GM12878 (cell line): ENCODE data around the gene ITGB2. TPM values are rescaled to one million over a fixed set of nuclear protein-coding genes. Genes with fewer than 3 reads are reported as not detected.

Source experiments
- ATF3 ChIP-seq: IDR thresholded peaks from 2 replicates; pipeline ENCODE4 v1.6.1; 2011; ENCODE audit warnings: low read depth, mild to moderate bottlenecking, low read length, moderate library complexity, borderline replicate concordance; ENCODE audit errors: extremely low read depth
- BCL3 ChIP-seq: IDR thresholded peaks from 2 replicates; pipeline ENCODE4 v1.6.1; 2011; ENCODE audit warnings: borderline replicate concordance, low read depth, mild to moderate bottlenecking, moderate library complexity, low read length; ENCODE audit not compliant: insufficient read depth, poor library complexity, severe bottlenecking
- EGR1 ChIP-seq, 2 experiments: IDR thresholded peaks; 1 replicate in 1 of 2; 2 replicates in 1 of 2; pipeline ENCODE4 v1.6.1; 2011 to 2012; ENCODE audit warnings: low read depth in 2 of 2, low read length in 2 of 2, borderline replicate concordance in 1 of 2, mild to moderate bottlenecking in 1 of 2, moderate library complexity in 1 of 2
- ESRRA ChIP-seq: IDR thresholded peaks from 2 replicates; pipeline ENCODE4 v1.6.1; 2012; ENCODE audit warnings: mild to moderate bottlenecking, low read length, improper control_type of control experiment
- HCFC1 ChIP-seq: fragments of 150-350 bp; IDR thresholded peaks from 2 replicates; pipeline ENCODE4 v1.6.1; 2014; ENCODE audit warnings: low read length
- IKZF1 ChIP-seq: fragments of 450-650 bp; conservative IDR thresholded peaks from 2 replicates; pipeline ENCODE4 v1.6.1; 2017; ENCODE audit warnings: antibody characterized with exemption, mild to moderate bottlenecking
- MAX ChIP-seq: IDR thresholded peaks from 2 replicates; pipeline ENCODE4 v1.6.1; 2012; ENCODE audit warnings: low read depth, low read length, improper control_type of control experiment
- MEF2A ChIP-seq: IDR thresholded peaks from 2 replicates; pipeline ENCODE4 v1.6.1; 2011; ENCODE audit warnings: low read depth, mild to moderate bottlenecking, low read length, moderate library complexity; ENCODE audit not compliant: insufficient read depth
- MTA2 ChIP-seq: fragments of 450-650 bp; IDR thresholded peaks from 2 replicates; pipeline ENCODE4 v1.6.1; 2016; ENCODE audit warnings: low read depth, mild to moderate bottlenecking, moderate library complexity
- MXI1 ChIP-seq: fragments of 150-350 bp; IDR thresholded peaks from 2 replicates; pipeline ENCODE4 v1.6.1; 2011; ENCODE audit warnings: low read depth, mild to moderate bottlenecking, inconsistent platforms, low read length, improper control_type of control experiment
- NFXL1 ChIP-seq: fragments of 450-650 bp; IDR thresholded peaks from 2 replicates; pipeline ENCODE4 v1.6.1; 2017; ENCODE audit warnings: antibody characterized with exemption, mild to moderate bottlenecking, borderline replicate concordance
- NR2C1 ChIP-seq: fragments of 450-650 bp; IDR thresholded peaks from 2 replicates; pipeline ENCODE4 v1.6.1; 2017; ENCODE audit warnings: antibody characterized with exemption, mild to moderate bottlenecking, moderate library complexity
- NR2F1 ChIP-seq: fragments of 450-650 bp; conservative IDR thresholded peaks from 2 replicates; pipeline ENCODE4 v1.6.1; 2017; ENCODE audit warnings: mild to moderate bottlenecking
- PKNOX1 ChIP-seq: fragments of 450-650 bp; IDR thresholded peaks from 2 replicates; pipeline ENCODE4 v1.6.1; 2016; ENCODE audit warnings: mild to moderate bottlenecking
- POLR2AphosphoS5 ChIP-seq: IDR thresholded peaks from 2 replicates; pipeline ENCODE4 v1.6.1; 2011; ENCODE audit warnings: mild to moderate bottlenecking, low read length, inconsistent platforms
- POU2F2 ChIP-seq: IDR thresholded peaks from 3 replicates; pipeline ENCODE4 v1.6.1; 2011; ENCODE audit warnings: low read depth, mild to moderate bottlenecking, low read length, borderline replicate concordance
- RELA ChIP-seq: fragments of 450-650 bp; IDR thresholded peaks from 2 replicates; pipeline ENCODE4 v1.8.0; 2014; ENCODE audit warnings: borderline replicate concordance; ENCODE audit not compliant: partially characterized antibody
- RFX5 ChIP-seq: IDR thresholded peaks from 2 replicates; pipeline ENCODE4 v1.6.1; 2011; ENCODE audit warnings: low read depth, low read length, improper control_type of control experiment
- SMAD1 ChIP-seq: fragments of 450-650 bp; IDR thresholded peaks from 2 replicates; pipeline ENCODE4 v1.6.1; 2018; ENCODE audit warnings: mild to moderate bottlenecking, low read depth; ENCODE audit not compliant: partially characterized antibody
- SP1 ChIP-seq: IDR thresholded peaks from one replicate; pipeline ENCODE4 v1.6.1; 2011; ENCODE audit warnings: low read depth, low read length
- STAT1 ChIP-seq: fragments of 450-650 bp; conservative IDR thresholded peaks from 2 replicates; pipeline ENCODE4 v1.6.1; 2014; ENCODE audit warnings: antibody characterized with exemption, mild to moderate bottlenecking
- SUPT20H ChIP-seq: IDR thresholded peaks from 2 replicates; pipeline ENCODE4 v1.6.1; 2011; ENCODE audit warnings: low read depth, mild to moderate bottlenecking, low read length, moderate library complexity, borderline replicate concordance; ENCODE audit not compliant: control insufficient read depth
- TCF3 ChIP-seq: IDR thresholded peaks from 2 replicates; pipeline ENCODE4 v1.6.1; 2012; ENCODE audit warnings: low read depth, mild to moderate bottlenecking, low read length, borderline replicate concordance; ENCODE audit not compliant: insufficient read depth
- TCF7 ChIP-seq: IDR thresholded peaks from 2 replicates; pipeline ENCODE4 v1.6.1; 2014; ENCODE audit warnings: antibody characterized with exemption, borderline replicate concordance
- USF1 ChIP-seq: IDR thresholded peaks from 2 replicates; pipeline ENCODE4 v1.6.1; 2011; ENCODE audit warnings: borderline replicate concordance, low read depth, mild to moderate bottlenecking, moderate library complexity, mixed read lengths, low read length; ENCODE audit not compliant: insufficient read depth; ENCODE audit errors: extremely low read length
- WRNIP1 ChIP-seq: IDR thresholded peaks from 2 replicates; pipeline ENCODE4 v1.6.1; 2011; ENCODE audit warnings: low read depth, low read length, improper control_type of control experiment, borderline replicate concordance
- YY1 ChIP-seq: IDR thresholded peaks from 2 replicates; pipeline ENCODE4 v1.6.1; 2011; ENCODE audit warnings: low read depth, mild to moderate bottlenecking, low read length
- ZSCAN29 ChIP-seq: fragments of 450-650 bp; IDR thresholded peaks from 2 replicates; pipeline ENCODE4 v1.6.1; 2017; ENCODE audit warnings: mild to moderate bottlenecking, moderate library complexity
- polyA plus RNA-seq, 11 experiments: library from polyadenylated mRNA; depleted of rRNA in 4 of 11; unstranded in 6 of 11; stranded (reverse) in 5 of 11; fragments of >200 nt; fragmentation: Nextera tagmentation in 4 of 11; fragmentation: Illumina TruSeq in 1 of 11; extraction: Ambion mirVana in 4 of 11; extraction: Trizol in 1 of 11; gene quantifications; 1 replicate in 1 of 11; 2 replicates in 10 of 11; pipeline versions ENCODE4 v1.2.1 to v1.2.3, GENCODE V29; 2011 to 2016; ENCODE audit warnings: inconsistent platforms in 2 of 11, missing spikeins in 2 of 11, low read depth in 1 of 11
- total RNA-seq, 4 experiments: library from RNA; depleted of rRNA in 3 of 4; stranded (reverse); fragments of >200 nt in 3 of 4; fragmentation: Illumina TruSeq in 1 of 4; extraction: Trizol in 1 of 4; gene quantifications; 2 replicates each; pipeline versions ENCODE4 v1.2.1 to v1.2.3, GENCODE V29; 2013 to 2021

ITGB2 gene
- total and polyA plus RNA-seq, 10 of the 15 experiments (the other 5 are each of a cell fraction or from before 2014, with no cell fraction given): 8.0 to 172 (median 58.9) TPM

- TF ChIP-seq NR2F1: peak; percentile 89
- no peak for TF ChIP-seq SUPT20H
- TF ChIP-seq NFXL1: no peak
- TF ChIP-seq EGR1 (IDR thresholded peaks at IDR 0.05; ENCODE audit: borderline replicate concordance in 1 of 2, low read depth in 2 of 2, low read length in 2 of 2): peak; percentile 54 to 77; a peak in 2 of 3 replicates
- peak; percentile 83; the same call in 1 of the 2 replicates for TF ChIP-seq TCF3
- peak; percentile 47 for TF ChIP-seq SP1
- TF ChIP-seq MAX: peak; percentile 80
- TF ChIP-seq USF1: no peak
- 0 out of 2 replicates have a peak, but pooled peaks have one; percentile 50 for TF ChIP-seq MEF2A
- TF ChIP-seq ESRRA: peak; percentile 91
- no peak for TF ChIP-seq WRNIP1
- TF ChIP-seq ATF3: no peak
- peak; percentile 53; the same call in 1 of the 2 replicates for TF ChIP-seq POLR2AphosphoS5
- TF ChIP-seq YY1: peak; percentile 93
- TF ChIP-seq BCL3: peak; percentile 43
- TF ChIP-seq NR2C1: peak; percentile 92
- peak; percentile 93 for TF ChIP-seq IKZF1
- TF ChIP-seq RELA: peak; percentile 67
- peak; percentile 85; the same call in 1 of the 2 replicates for TF ChIP-seq STAT1
- no peak for TF ChIP-seq TCF7
- no peak for TF ChIP-seq SMAD1
- TF ChIP-seq PKNOX1: peak; percentile 62
- TF ChIP-seq RFX5: no peak
- peak; percentile 94 for TF ChIP-seq MXI1
- peak; percentile 90 for TF ChIP-seq HCFC1
- peak; percentile 88 for TF ChIP-seq POU2F2
- 0 out of 2 replicates have a peak, but pooled peaks have one; percentile 49 for TF ChIP-seq ZSCAN29
- peak; percentile 23; the same call in 1 of the 2 replicates for TF ChIP-seq MTA2
Measured at GRCh38 chr21:44939532-44940115, 18.9 kb upstream of the ITGB2 start, which contains the start of gene SLX9 (continued).
